Measurements from ENCODE around the gene ATXN7.

The ATXN7 gene

DNA sequence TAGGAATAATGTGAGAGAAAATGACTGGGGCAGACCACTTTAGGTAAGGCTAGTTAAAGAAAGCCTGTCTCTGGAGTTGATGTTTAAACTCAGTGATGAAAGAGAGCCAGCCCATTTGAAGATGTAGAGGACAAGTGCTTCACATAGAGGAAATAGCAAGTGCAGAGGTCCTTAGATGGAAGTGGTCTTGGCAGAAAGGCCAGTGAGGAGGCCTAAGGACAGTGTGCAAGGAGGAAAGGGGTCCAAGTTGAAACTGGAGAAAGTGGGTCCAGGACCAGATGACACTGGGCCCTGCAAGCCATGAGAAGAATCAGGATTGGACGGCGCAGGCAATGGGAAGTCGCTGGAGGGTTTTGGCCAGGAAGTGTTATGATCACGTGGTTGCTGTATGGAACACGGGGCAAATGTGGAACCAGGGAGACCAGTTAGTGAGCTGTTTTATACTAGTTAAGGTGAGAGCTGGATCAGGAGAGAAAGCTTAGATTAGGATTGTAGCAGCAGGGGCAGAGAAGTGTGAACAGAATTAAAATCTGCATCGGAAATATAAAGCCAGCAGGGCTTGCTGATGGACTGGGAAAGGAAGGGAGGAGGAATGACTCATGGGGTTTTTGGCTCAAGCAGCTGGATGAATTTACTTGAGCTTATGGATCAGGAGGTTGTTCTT is 96.5 kb downstream of the ATXN7 start:
- DNase-seq (ENCODE audit: low read depth in 4 of 4, low spot score in 1 of 4) = no peak

DNA sequence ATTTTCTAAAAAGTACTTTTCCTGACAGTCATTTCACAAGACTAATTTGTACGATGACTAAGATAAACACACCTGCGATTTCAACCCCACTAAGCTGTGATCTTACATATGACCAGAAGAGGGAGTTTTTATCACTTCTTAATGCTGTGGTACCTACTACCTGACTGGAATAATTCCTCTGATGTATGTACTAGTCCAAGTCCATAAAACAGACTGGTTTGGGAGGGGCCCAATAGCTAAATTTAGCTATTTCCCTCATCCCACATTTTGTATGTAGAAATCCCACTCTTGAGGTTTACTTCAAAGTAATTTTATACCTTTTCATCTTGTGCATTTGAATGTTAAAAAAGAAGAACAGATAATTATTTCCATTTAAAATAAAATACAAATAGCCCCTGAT is 98.2 kb downstream of the ATXN7 start:
- DNase-seq (ENCODE audit: low read depth in 4 of 4, low spot score in 1 of 4) = no peak

GRCh38 chr3:63963496-63963895 is 99.8 kb downstream of the ATXN7 start:
- DNase-seq (ENCODE audit: low read depth in 4 of 4, low spot score in 1 of 4) = no peak

DNA sequence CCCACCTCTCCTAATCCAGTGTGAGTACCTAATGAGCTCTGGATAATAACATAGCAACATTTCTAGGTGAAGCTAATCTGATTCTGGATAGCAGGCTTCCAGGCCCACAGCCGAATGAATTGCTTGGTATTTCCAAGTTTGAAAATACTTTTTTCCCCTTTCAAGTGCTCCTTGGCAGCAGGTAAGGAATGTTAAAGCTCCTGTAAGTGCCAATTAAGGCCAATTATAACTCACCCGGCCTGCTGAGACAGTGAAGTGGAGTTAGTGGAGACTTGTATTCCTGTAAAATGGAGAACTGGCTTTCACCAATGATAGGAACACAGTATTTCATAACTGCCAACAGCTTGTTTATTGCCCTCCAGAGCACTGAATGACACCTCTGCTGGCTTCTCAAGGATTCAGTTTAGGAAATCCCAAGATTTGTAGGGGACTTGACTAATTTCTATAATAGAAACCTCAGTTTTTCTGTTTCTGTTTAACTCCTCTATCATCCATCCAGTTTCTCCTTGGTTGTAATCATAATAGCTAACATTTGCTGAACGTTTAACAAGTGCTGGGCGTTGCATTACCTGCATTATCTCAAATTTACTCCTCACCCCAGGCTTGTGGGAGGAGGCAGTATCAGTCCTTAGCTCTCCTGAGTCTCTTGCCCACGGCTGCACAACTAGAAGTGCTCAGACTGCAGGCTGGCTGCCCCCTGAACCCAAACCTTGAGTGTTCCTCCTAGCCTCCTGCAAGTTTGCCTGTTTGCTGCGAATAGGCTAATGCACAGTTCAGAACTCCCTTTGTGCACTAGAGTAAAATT is 101.2 kb downstream of the ATXN7 start:
- no peak for DNase-seq (ENCODE audit: low read depth in 4 of 4, low spot score in 1 of 4)

DNA sequence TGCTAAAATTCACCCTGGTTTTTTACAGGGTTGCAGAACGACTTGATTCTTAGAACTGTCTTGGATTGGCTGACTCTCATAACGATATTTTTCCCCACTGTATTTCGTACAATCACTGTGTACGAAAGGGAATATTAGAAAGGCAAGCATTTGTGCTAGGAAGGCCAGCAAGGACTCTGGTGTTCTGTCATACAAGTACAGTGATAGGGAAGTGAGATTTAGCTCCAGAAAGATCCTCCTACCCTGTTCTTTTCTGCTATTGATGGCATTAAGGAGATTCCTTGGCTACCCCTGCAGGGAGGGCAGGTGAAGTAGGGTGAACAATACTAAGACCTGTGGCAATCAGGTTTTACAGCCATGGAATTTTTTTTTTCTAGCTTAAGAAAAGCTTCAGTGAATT is 102.3 kb downstream of the ATXN7 start:
- no peak for DNase-seq (ENCODE audit: low read depth in 4 of 4, low spot score in 1 of 4)

DNA sequence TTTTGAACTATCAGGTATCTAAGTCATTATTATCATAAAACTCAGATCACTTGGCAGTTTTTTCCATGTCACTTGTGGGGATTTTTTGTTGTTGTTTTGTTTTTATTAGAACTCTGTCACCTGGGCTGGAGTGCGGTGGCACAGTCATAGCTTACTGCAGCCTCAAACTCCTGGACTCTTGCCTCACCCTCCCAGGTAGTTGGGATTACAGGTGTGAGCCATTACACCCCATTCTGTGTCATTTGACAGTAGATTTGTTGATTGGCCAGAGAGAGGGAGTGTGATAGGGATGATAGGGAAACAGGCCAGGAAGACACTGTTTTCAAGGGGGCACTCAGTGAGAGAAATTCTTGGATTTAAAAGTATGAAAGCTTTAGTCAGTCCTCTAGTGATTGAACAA is 103.2 kb downstream of the ATXN7 start:
- no peak for DNase-seq (ENCODE audit: low read depth in 4 of 4, low spot score in 1 of 4)

DNA sequence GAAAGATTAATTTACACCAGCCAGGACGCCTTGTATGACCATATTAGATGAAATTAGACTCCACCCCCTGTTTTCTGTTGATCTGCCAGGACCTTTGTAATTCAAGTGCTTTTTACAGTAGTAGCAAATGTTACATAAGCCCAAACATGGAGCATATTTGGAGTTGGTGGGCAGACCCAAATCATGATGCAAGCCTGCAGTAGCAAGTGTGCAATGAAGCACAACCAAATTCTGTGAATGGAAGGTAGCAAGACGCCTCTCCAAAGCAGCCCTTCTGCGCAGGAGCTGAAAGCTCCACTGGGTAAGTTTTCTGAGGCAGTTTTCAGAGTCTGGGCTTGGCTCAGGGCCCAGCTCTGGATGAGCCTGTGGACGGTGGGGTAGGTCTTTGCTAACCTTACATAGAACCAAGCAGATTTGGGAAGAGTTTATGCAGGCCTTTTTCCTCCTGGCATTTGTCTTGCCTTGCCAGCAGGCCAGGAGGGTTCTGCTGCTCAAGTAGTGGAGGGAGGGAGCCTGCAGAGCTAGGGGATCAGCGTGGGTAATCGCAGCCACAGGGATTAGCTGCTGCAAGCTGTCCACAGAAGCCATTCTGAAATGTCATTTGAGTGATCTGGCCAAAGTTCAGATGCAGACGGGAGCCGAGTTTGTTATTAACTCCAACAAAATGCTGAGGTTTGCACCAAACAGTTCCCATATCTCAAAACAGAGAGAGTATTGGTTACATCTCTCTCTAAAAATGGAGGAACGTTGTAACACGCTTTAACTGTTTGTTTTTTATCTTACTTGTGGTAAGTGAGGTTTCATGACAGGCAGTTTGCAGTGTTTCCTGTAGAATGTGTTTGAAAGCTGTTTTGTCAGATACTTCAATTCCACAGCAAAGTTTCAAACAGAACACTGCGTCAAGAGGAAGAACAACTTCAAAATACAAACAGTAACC is 104.3 kb downstream of the ATXN7 start:
- no peak for DNase-seq (ENCODE audit: low read depth in 4 of 4, low spot score in 1 of 4)

- DNase-seq (ENCODE audit: low read depth in 4 of 4, low spot score in 1 of 4) = no peak
These were observed 105.1 kb downstream of the ATXN7 start for GRCh38 chr3:63968612-63969350.

DNA sequence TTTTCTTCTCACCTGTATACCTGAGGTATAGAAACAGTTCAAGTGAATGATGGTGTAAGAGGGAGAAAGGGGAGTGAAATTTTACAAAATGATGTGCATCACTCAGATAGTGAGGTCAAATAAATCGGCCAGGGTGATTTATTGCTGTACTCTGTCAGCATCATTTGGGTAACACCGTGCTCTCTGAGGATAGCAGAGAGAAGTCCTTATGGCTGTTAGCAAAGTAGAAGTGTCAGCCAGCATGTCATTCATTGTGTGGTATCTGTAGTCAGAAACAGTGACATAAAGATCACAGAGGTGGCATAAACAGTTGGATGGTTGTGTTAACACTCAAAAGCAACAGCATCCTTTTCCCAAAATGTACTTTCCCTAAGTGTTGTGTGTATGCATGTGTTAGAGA is 106.2 kb downstream of the ATXN7 start:
- no peak for DNase-seq (ENCODE audit: low read depth in 4 of 4, low spot score in 1 of 4)

- no peak for DNase-seq (ENCODE audit: low read depth in 4 of 4, low spot score in 1 of 4)
These were observed 107.2 kb downstream of the ATXN7 start for GRCh38 chr3:63970631-63971475.

DNA sequence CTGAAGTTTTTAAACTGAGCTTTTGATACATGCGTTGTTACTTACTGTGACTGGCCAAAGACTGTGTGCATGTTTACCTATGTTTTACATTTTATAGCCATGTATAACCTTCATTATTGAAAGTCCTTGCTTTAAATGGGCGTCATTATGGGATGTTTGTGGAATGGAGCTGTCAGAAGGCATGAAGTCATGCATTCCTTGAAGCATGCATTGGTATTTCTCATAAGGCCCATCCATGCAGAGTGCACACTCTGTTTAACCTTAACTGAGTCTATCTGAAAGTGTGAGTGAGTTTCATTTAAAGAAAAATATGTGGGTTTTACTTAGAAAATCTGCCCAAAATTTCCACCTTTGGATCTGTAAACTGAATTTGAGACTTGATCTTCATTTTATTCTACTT is 108.5 kb downstream of the ATXN7 start:
- no peak for DNase-seq (ENCODE audit: low read depth in 4 of 4, low spot score in 1 of 4)

DNA sequence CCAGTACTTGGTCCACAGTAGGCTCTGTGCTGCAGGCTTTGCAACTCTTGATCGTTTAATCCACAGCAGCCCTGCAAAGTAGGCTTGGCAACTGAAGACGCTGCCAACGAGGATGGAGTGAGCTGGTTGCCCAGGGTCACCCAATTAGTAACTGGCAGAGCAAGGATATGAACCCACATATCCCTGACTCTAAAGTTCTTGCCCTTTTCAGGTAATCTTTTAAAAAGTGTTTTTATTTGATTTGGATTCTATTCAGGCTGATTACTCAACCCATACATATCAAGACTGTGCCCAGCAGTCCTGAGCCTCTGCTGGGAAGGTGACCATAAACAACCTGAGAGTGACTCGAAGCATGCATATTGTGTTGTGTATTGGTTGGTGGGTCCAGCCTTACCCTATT is 109.3 kb downstream of the ATXN7 start:
- DNase-seq (ENCODE audit: low read depth in 4 of 4, low spot score in 1 of 4) = no peak

DNA sequence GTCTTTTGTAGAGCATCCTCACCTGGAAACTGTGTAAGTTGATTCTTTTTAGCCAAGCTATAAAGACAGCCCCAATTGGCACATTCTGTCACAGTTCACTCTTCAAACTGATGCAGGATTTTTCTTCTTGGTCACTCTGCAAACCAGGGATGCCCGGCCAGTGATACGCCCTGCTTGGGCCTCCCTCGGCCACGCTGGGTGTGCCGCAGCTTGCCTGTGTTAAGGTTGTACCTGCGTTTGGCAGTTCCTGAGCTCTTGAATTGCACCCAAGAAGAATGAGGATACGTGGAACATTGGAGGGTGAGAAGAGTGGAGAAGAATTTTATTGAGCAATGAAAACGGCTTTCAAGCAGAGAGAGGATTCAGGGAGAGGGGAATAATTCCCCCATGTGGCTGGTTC is 109.7 kb downstream of the ATXN7 start:
- no peak for DNase-seq (ENCODE audit: low read depth in 4 of 4, low spot score in 1 of 4)

GRCh38 chr3:63974451-63974850 is 110.8 kb downstream of the ATXN7 start:
- DNase-seq (ENCODE audit: low read depth in 4 of 4, low spot score in 1 of 4) = no peak

DNA sequence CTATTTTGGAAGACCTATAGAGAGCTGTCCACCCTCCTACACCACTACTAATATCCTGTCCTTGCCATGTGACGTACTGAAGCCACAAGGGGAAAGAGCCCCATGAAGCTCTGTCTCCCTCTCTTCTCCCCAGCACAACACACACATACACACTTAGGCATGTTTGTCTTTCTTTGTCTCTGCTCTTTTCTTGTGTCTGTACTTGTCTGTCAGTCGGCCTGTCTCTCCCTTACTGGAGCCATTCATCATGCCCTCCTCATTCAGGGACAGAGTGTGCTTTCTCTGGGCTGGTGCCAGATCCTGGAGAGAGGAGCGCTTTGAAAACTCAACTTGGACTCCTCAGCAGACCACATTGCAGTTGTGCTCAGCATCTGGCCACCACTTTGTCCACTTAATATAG is 112.1 kb downstream of the ATXN7 start:
- no peak for DNase-seq (ENCODE audit: low read depth in 4 of 4, low spot score in 1 of 4)

GRCh38 chr3:63976161-63976871 is 112.6 kb downstream of the ATXN7 start:
- no peak for DNase-seq (ENCODE audit: low read depth in 4 of 4, low spot score in 1 of 4)

DNA sequence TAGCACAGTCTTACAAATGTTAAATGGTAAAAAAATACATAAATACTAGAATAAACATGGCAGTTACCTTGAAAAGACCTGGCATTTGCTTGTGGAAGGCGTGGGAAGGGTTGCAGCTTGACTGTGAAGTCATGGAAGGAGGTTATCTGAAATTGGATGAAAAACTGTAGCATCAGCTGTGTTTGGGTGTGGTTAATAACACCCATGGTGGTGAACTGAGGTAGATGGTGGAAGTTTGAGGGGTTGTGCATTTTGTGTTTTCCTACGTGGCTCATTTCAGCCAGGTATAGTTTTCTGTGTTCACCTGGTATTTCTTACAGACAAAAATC is 113.2 kb downstream of the ATXN7 start:
- DNase-seq (ENCODE audit: low read depth in 4 of 4, low spot score in 1 of 4) = no peak

DNA sequence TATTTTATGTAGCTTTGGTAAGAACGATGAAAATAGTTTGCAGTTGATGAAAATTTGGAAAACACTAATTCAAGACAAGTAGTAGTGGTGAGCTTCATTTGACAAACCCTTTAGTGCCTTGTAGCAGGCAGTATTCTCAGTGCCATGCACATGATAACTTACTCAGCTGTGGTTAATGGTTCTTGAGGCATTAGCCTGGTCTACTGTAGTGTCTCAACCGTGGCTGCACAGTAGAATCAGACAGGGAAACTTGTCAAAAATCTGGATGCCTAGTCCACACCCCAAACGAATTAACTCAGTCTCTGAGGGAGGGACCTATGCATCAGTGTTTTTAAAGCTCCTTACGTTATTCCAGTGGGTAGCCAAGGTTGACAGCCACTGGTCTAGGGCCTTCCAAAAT is 114.2 kb downstream of the ATXN7 start:
- DNase-seq (ENCODE audit: low read depth in 4 of 4, low spot score in 1 of 4) = no peak

- no peak for DNase-seq (ENCODE audit: low read depth in 4 of 4, low spot score in 1 of 4)
These were observed 115.6 kb downstream of the ATXN7 start for GRCh38 chr3:63979093-63979885.
